HG02588 (cell line): ENCODE data around the gene KMO.

Experiments used
- ATAC-seq: cut with Tn5 transposase; IDR thresholded peaks from one replicate; pipeline ENCODE4 v1.9.1; 2021; ENCODE audit warnings: mild to moderate bottlenecking, moderate library complexity; ENCODE audit not compliant: unreplicated experiment

The KMO gene

GRCh38 chr1:241532162-241532531 lies at the start of gene KMO:
TSS of gene KMO (plus strand) at chr1:241532378. CDS start at chr1:241532445, 67 bp downstream.
- ATAC-seq: peak; percentile 28

- ATAC-seq: no peak
Measured at GRCh38 chr1:241482761-241483250, 49.4 kb upstream of the KMO start.

GRCh38 chr1:241485145-241485544 lies 47.0 kb upstream of the KMO start:
- peak; percentile 58 for ATAC-seq

GRCh38 chr1:241485554-241485992 lies 46.6 kb upstream of the KMO start:
- peak; percentile 69 for ATAC-seq

- ATAC-seq: no peak
Measured at GRCh38 chr1:241488739-241489138, 43.4 kb upstream of the KMO start.

DNA sequence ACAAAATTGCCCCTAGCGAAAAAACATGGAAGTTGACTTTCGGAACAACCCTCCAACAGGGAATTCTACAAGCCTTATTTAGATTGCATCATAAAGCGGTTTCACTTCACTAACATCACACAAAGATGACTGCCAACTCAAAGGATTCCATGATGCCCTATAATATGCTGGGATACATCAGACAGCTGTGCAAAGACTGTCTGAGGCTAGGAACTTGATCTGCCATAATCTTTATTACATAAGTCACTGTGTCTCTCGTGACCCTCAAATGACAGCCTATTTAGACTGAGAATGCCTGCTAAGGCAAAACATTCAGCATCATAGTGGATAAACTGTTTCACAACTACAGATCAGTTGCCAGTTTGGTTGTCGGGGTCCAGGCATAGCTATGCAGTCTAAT lies 36.4 kb upstream of the KMO start:
- ATAC-seq: no peak

GRCh38 chr1:241499910-241500309 lies 32.3 kb upstream of the KMO start:
- no peak for ATAC-seq

DNA sequence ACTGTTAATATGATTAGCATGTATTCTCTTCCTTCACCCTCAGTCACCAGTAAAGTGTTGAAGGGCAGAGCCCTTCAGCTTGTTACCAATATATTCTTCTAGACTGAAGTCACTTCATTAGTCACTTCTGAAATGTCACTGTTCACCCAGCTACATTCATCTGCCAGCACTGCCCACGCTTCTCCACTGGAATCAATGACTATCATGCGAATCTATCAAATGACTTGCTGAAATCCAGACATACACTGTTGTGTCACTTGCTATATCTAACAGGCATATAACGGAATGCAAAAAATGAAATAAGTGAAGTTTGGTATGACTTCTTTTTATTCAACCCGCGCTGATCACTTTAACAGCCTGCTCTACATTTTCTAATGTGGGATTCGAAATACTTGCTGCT lies 28.7 kb upstream of the KMO start:
- ATAC-seq: no peak

DNA sequence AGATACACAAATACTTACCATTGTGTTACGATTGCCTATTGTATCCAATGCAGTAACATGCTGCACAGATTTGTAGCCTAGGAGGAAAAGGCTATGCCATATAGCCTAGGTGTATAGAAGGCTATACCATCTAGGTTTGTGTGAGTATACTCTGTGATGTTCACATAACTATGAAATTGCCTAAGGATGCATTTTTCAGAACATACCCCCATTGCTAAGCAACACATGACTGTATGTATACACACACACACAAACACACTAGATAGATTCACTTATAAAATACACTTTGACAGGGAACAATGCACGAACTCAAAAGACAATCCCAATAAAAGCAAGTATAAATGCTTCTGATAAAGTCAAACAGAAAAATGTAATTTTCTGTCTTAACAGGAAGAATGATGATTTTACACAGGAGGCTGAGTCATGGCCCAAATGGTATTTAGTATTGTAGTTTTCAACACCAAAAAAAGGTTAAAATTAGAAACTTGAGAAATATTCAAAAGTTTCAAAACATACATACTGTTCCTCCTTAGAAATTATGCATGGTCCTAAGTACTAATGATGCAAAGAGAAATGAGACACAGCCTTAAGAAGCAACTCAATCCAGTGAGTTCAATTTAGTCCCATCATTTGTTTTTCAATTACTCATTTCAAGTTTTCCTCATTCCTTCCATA lies 24.9 kb upstream of the KMO start:
- ATAC-seq: no peak

DNA sequence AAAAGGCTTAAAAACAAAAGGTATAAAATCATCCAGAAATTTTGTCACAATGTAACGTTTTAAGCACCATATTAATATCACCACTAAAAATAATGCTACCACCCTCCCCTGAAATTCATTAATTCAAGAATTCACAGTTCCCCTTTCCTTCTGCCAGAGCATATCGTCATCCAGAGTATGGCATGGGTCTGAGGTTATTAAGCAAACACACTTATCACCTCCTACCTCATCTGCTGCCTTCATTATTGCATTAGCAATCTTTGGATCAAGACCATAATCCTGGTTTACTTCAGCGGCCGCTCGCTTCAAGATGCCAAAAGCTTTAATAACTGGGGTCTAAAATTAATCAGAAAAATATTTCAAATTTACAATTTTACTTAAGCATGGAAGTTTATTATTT lies 18.8 kb upstream of the KMO start:
- ATAC-seq: no peak

GRCh38 chr1:241518476-241519307 lies 13.5 kb upstream of the KMO start:
- peak; percentile 30 for ATAC-seq

- ATAC-seq: peak; percentile 95
Measured at GRCh38 chr1:241519308-241520079, 12.7 kb upstream of the KMO start, which contains the start of gene FH. TSS of gene FH (minus strand) at chr1:241519755. CDS start at chr1:241519722, 33 bp downstream.

DNA sequence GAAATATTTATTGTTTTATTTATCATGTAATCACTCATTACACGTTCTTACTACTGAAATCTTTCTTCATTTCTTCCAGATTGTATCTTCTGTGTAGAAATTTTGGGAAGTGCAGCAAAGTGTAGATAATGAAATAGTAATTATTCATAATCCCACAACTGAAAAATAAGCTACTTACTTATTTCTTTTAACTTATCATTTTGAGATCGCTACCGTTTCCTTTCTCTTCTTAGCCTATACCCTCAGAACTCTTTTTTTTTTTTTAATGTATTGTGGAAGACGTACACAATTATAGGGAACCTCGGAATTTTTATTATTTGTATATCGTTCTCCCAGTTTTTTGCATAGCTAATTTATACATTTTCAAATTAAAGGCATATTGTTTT lies 12.1 kb upstream of the KMO start:
- no peak for ATAC-seq

GRCh38 chr1:241521718-241522117 lies 10.5 kb upstream of the KMO start:
- no peak for ATAC-seq

- no peak for ATAC-seq
Measured at GRCh38 chr1:241525026-241525425, 7.2 kb upstream of the KMO start.

DNA sequence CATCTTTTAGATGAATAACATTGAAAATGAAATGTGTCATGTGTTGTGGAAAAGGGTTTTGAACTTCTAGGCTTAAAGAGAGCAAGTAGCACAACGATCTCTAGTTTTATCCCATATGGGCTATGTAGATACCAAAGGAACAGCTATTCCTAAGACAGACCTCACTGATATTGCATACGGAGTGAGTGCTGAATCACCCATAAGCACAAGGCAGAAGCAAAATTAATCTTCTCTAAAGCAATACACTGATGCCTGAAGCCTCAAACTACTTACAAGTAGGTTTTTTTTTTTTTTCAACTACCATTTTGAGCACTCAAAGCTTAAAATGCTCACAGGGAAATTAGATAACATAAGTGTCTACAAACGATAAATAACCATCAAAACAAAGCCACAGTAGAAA lies 5.0 kb upstream of the KMO start:
- no peak for ATAC-seq

GRCh38 chr1:241531195-241532161 lies 700 bp upstream of the KMO start:
- peak; percentile 63 for ATAC-seq

- ATAC-seq: peak; percentile 63
Measured at GRCh38 chr1:241532864-241533263, 686 bp downstream of the KMO start.

GRCh38 chr1:241533326-241534115 lies 1.3 kb downstream of the KMO start:
- ATAC-seq: peak; percentile 40
